ENCODE data around the gene TCTN3.
"Not testable (repeated sequence)": the region's sequence is repeated elsewhere in the genome, so short reads cannot be mapped to it uniquely, and the experiment has no call there.

TCTN3 gene, protein sequence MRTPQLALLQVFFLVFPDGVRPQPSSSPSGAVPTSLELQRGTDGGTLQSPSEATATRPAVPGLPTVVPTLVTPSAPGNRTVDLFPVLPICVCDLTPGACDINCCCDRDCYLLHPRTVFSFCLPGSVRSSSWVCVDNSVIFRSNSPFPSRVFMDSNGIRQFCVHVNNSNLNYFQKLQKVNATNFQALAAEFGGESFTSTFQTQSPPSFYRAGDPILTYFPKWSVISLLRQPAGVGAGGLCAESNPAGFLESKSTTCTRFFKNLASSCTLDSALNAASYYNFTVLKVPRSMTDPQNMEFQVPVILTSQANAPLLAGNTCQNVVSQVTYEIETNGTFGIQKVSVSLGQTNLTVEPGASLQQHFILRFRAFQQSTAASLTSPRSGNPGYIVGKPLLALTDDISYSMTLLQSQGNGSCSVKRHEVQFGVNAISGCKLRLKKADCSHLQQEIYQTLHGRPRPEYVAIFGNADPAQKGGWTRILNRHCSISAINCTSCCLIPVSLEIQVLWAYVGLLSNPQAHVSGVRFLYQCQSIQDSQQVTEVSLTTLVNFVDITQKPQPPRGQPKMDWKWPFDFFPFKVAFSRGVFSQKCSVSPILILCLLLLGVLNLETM

DNA sequence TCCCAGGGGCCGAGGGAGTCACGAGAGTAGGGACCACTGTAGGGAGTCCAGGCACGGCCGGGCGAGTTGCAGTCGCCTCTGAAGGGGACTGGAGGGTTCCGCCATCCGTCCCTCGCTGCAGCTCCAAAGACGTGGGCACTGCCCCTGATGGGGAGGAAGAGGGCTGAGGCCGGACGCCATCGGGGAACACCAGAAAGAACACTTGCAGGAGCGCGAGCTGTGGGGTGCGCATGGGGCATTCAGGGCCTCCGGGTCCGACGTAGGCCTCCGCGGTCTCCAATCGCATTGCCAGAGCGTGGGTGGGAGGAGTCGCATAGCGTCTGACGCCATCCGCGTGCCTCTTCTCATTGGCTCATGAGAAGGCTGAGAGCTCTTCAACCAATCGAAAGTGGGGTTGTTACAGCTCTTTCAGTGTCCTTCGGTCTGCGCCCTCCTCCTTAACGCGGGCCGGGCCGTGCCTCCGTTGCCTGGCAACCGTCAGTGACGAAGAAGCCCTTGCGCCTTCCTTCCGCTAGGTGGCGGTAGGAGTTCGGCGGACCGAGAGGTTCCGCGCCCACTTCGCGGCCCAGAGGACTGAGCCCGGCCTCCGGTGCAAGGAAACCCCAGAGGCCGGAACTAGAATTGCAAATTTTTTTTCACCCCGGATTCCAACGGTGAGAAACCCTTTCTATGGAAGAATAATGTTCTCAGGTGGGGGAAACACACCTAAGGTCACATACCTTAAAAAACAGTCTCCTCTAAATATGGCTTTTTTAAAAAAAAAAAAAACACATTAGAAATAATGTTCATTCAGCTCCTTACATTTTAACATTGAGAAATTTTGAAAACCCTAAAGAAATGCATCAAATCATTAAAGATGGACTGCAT, at the start of gene TCTN3:
TCTN3 (minus strand) TSS at position 260 of the 867 bp plus-strand sequence; CDS start at position 232, 28 bp downstream.
- peak; percentile 86 to 90 for DNase-seq (ENCODE audit: low read depth in 2 of 2, low spot score in 1 of 2)

DNA sequence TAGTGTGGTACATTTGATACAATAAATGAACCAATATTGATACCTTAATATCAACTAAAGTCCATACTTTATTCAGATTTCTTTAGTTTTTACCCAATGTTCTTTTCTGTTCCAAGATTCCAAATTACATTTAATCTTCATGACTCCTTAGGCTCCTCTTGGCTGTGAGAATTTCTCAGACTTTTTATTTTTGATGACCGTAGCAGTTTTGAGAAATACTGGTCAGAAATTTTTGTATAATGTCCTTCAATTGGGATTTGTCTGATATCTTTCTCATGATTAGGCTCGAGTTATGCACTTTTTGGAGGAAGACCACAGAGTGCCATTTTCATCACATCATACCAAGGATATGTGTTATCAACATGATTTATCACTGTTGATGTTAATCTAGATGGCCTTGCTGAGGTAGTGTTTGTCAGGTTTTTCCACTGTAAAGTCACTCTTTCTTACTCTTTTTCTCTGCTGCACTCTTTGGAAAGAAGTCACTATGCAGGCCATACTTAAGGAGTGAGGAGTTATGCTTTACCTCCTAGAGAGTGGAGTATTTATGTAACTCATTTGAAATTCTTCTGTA, 49.3 kb upstream of the TCTN3 start:
- DNase-seq (ENCODE audit: low read depth in 2 of 2, low spot score in 1 of 2) = no peak

DNA sequence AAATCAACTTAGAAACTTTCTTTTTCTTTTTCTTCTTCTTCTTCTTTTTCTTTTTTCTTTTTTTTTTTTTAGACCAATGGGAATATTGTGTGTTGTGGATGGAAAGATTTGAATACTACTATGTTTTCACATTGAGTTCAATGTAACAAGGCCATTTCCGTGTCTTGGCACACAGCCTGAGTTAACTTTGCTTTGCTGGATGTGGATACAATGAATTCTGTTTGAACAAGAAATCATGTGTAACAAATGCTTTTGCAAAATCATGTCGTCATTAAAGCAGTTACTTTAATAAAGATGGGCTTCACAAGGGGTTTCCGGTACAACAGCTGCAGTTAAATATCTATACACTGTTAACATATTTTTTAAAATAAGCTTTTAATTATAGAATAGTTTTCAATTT, 48.8 kb upstream of the TCTN3 start:
- no peak for DNase-seq (ENCODE audit: low read depth in 2 of 2, low spot score in 1 of 2)

DNA sequence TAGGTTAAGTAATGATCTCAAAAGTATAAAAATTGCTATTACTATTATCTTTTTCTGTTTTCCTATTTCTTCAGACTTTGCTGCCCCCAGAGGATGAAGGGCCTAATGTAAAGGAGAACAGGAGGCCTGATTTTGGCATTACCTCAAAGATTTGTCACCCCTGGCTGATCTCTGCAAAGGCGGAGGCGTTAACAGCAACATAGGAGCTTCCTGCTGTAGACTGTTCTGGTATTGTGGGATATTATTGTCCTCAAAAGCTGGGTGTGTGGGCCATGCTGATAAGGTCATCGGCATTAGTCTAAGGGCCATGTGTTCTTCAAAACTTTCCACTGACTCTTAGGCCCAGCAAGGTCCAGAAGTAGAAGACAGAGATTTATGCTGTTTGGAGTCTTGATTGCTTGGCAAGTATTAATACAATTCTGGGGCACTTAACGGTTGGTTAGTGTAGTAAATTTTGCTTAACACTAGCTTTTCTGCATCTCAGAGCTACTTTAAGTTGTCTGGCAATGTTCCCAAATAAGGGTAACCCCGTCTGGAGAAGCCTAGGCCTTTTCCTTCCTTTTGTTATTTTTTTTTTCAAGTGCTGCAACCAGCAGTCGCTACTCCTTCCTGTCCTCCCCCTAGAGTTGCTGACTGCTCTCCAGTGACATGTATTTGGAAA, 48.2 kb upstream of the TCTN3 start:
- DNase-seq (ENCODE audit: low read depth in 2 of 2, low spot score in 1 of 2) = no peak

DNA sequence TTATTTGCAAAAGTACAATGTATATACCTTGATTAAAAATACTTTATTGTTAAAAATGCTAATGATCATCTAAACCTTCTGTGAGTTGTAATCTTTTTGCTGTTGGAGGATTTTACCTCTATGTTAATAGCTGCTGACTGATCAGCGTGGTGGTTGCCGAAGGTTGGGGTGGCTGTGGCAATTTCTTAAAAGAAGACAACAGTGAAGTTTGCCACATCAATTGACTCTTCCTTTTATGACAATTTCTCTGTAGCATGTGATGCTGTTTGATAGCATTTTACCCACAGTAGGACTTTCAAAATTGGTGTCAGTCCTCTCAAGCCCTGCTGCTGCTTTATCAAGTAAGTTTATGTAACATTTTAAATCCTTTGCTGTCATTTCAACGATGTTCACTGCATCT, 45.3 kb upstream of the TCTN3 start:
- DNase-seq (ENCODE audit: low read depth in 2 of 2, low spot score in 1 of 2) = no peak

DNA sequence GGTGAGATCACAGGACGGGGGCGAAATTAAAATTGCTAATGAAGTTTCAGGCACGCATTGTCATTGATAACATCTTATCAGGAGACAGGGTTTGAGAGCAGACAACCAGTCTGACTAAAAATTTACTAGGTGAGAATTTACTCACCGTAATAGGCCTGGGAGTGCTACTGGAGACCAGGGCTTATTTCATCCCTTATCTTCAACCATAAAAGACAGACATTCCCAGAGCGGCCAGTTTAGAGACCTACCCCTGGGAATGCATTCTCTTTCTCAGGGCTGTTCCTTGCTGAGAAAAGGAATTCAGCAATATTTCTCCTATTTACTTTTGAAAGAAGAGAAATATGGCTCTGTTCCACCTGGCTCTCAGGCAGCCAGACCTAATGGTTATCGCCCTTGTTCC, 39.2 kb upstream of the TCTN3 start:
- not testable (repeated sequence) for DNase-seq (ENCODE audit: low read depth in 2 of 2, low spot score in 1 of 2)

DNA sequence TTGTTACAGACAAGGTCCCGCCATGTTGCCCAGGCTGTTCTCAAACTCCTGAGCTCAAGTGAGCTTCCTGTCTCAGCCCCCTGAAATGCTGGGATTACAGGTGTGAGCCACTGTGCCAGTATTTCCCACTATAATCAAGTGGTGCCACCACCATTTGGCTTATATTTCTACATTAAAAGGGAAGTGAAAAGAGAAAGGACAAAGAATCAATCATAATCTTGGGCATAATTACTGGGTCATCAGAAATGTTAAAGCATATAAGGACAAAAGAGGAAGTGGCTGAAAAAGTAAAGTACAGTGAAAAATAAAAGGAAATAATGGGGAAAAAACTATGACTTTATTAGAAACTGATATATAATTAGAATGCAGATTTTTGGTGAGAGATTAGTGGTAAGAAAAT, 36.5 kb upstream of the TCTN3 start:
- DNase-seq (ENCODE audit: low read depth in 2 of 2, low spot score in 1 of 2) = no peak

DNA sequence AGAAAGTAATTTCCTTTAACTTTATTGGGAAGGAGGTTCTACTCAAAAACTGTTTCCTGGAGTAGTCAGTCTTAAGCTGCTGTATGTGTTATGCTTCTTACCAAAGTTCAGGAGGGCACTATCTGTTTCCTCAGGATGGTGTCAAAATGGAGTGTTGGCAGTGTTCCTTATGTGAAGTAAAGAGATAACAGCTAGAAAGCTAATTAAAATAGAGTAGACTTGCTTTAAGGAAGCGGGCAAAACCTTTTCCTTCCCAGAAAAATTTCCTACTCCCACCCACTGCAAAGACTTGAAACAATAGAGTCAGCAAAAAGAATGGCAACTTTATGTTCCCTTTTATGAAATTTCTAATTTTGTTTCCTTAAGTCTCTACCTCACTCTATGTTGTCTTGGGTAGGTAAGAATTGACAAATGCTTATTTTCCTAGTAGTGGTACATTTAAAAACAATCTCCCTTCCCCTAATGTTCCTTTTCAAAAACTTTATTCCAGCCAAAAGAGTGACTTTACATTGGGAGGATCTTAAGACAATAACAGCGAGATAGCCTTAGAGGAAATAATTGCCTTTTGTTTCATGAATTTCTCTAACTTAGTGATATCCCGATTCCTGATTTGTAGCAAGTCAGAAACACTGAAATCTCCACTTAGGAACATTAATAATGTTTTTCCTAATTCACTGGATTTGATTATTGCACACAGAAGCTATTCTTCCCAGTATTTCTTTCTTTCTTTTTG, 35.8 kb upstream of the TCTN3 start:
- no peak for DNase-seq (ENCODE audit: low read depth in 2 of 2, low spot score in 1 of 2)

DNA sequence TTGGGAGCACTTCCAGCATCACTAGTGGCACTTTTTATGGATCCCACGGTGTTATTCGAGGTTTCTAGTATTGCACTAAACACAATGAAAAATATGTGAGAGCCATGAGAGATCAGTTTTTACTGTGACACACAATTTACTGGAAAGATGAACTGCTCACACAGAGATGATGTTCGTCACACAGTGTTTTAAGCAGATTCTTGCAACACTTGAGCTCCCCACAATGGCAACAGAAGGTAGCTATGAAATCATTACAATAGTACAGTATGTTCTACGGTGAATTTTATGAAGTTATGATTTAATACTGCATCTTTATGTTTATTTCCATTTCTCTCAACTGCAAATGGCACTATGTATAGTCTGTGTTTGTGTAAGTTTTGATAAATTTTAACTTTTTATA, 34.8 kb upstream of the TCTN3 start:
- no peak for DNase-seq (ENCODE audit: low read depth in 2 of 2, low spot score in 1 of 2)

DNA sequence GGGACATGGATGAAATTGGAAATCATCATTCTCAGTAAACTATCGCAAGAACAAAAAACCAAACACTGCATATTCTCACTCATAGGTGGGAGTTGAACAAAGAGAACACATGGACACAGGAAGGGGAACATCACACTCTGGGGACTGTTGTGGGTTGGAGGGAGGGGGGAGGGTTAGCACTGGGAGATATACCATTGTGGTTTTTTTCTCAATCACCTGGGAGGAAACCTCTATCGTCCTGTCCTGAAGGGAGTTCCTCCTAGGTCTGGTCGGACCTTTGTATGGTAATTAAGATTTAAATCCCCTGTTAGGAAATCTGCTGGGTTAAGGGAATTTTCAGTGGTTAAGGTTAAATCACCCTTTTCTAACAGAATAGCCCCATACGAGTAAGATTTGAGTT, 28.8 kb upstream of the TCTN3 start:
- DNase-seq (ENCODE audit: low read depth in 2 of 2, low spot score in 1 of 2) = not testable (repeated sequence)

DNA sequence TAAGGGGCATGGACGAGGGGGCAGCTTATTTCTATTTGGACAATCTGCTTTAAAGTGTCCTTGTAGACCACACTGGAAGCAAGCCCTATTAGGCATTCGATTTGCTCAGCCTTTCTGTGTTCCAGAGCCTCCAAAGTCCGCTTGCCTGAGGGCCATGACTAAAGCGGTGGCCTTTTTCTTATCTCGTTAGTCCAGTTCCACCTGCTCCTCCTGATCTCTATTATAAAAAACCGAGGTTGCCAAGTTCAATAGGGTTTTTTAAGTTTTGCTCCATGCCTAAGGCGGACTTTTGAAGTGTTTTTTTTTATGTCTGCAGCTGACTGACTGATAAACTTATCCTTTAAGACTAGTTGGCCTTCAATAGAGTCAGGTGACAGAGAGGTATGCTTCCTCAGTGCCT, 27.0 kb upstream of the TCTN3 start:
- not testable (repeated sequence) for DNase-seq (ENCODE audit: low read depth in 2 of 2, low spot score in 1 of 2)

DNA sequence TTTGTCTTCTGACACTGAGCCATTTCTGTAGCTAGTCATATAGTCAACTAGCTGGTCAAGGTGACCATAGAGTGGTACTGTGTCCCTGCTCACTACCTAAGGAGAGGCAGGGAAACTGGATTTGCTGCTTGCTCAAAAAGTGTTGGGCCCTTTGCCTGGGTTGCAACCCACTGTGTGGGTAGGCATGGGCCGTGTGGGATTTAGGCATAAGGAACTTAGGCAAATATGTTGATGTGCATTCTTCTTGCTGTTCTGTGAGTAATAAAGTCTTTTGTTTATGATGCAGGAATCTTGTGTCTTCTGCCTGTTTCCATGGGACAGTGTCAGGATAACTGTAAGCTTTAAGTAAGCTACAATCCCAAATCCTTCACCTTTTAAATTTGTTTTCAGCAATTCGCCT, 23.1 kb upstream of the TCTN3 start:
- DNase-seq (ENCODE audit: low read depth in 2 of 2, low spot score in 1 of 2) = no peak

DNA sequence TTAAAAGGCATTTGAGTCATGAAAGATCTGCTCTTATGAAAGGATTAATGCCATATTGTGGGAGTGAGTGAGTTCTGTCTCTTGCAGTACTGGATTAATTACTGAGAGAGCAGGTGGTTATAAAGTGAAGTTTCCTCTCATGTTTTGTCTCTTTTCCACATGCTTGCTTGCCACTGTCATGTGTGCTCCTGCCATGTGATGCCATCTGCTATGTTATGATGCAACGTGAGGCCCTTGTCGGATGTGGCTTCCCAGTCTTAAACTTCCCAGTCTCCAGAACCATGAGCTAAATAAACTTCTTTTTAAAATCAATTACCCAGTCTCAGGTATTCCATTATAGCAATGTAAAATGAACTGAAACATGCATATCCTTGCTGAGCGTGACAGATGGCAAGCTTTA, 22.7 kb upstream of the TCTN3 start:
- DNase-seq (ENCODE audit: low read depth in 2 of 2, low spot score in 1 of 2) = no peak

DNA sequence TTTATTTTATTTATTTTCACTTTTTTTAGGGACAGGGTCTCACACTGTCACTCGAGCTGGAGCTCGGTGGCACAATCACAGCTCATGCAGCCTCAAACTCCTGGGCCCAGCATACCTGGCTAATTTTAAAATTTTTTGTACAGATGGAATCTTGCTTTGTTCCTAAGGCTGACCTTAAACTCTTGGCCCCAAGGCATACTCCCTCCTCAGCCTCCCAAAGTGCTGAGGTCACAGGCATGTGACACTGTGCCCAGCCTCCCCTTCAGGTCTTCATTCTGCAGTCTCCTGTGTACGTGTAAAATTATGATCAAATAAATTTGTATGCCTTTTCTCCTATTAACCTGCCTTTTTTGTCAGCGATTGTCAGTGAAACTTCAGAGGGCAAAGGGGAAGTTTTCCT, 17.8 kb upstream of the TCTN3 start:
- DNase-seq (ENCODE audit: low read depth in 2 of 2, low spot score in 1 of 2) = no peak

DNA sequence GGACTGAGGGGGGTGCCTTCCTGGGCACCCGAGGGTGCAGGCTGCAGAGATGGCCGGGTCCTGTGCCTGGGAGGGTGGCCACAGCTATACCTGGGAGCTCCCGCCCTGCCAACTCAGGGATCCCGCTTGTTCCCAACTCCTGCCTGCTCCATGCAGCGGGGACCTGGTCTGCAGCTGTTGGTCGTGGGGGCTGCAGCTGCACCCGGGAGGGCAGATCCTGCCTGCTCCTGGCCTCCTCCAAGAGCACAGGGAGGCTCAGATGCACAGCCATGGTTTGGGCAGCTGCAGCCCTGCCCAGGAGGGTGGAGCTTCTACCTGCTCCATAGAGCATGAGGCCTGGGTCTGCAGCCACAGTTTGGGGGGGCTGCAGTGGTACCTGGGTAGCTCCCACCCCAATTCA, 13.3 kb upstream of the TCTN3 start:
- DNase-seq (ENCODE audit: low read depth in 2 of 2, low spot score in 1 of 2) = no peak

DNA sequence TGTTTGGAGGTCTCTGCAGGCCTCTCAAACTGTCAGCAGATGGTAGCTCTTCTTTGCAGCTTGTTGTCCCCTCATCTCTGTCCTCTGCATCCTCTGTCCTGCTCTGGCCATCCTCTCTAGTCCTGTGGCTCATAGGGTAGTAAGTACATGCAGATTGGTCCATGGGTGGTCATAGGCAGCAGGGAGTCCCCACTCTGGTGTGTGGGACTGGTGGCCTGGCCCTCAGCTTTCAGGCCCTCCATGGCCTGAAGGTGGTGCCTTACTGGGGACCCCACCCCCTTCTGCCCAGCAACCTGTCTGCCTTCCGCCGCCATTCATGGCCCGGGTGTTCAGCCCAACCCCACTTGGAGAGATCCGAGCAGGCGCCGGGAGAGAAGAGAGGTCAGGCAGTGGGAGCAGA, 12.8 kb upstream of the TCTN3 start:
- DNase-seq (ENCODE audit: low read depth in 2 of 2, low spot score in 1 of 2) = no peak

DNA sequence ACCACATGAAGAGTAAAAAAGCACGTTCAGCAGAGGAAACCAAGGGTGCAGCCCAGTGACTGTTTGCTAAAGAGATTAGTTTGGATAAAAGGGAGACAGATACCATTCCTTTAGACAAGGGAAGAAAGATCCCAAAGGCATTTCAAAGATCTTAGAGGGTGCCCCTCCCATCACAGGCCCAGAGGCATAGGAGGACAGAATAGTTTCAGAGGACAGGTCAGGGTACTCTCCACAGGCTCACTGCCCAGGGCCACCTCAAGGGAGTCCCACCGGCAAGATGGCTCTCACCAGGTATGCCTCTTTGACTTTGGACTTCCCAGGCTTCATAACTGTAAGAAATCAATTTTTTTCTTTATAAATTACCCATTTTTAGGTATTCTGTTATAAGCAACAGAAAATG, 4.7 kb upstream of the TCTN3 start:
- no peak for DNase-seq (ENCODE audit: low read depth in 2 of 2, low spot score in 1 of 2)

DNA sequence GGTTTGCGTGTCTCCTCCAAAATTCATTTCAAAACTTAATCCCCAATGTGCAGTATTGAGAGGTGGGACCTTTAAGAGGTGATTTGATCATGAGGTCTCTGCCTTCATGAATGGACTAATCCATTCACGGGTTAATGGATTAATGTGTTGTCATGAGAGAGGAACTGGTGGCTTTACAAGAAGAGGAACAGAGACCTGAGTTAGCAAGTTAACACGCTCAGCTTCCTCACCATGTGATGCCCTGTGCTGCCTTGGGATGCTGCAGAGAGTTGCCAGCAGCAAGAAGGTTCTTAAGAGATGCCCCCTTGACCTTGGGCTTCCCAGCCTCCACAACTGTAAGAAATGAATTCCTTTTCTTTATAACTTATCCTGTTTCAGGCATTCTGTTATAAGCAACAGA, 3.7 kb upstream of the TCTN3 start:
- DNase-seq (ENCODE audit: low read depth in 2 of 2, low spot score in 1 of 2) = no peak

DNA sequence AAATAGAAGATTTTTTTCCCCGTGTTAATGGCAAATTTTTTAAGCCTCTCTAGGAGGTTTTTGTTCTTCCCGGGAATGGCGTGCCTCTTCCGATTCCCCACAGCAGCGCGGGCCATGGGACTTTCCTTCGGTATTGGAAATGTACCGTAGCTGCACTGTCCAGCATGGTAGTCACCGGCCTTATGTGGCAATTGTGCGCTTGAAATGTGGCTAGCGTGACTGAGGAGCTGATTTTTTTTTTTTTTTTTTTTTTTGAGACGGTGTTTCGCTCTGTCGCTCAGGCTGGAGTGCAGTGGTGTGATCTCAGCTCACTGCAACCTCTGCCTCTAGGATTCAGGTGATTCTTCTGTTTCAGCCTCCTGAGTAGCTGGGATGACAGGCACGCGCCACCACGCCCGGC, 938 bp upstream of the TCTN3 start:
- DNase-seq (ENCODE audit: low read depth in 2 of 2, low spot score in 1 of 2) = no peak

DNA sequence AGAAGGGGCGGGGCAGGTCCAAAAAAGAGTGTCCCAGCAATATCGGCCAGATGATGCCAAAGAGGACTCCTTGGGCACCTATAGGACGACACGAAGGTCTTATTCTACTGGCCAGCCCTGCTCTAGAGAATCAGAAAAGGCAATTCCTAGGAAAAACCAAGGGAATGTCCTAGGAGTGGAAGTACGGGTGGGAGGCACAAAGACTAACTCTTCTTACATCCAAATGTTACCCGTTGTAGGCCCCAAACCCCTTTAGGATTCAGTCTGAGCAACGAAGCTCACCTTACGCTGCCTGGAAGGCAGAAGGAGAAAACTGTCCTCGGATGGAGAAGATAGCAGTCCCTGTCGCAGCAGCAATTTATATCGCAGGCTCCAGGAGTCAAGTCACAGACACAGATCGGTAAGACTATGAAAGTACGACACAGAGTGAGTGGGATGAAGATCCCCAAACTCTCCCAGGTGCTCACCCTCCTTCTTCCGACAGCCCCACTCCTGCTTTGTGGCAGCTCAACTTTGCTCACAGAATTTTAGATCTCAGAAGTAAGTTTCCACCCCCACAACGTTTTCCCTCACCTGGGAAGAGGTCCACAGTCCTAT, 558 bp downstream of the TCTN3 start:
- DNase-seq (ENCODE audit: low read depth in 2 of 2, low spot score in 1 of 2) = no peak
